Adrenal gland (tissue), 12 donors: ENCODE measurements around the gene FAT2. TPM values are rescaled to one million over a fixed set of nuclear protein-coding genes. Genes with fewer than 3 reads are reported as not detected.

Experiments
- DNase-seq, 7 donors: peaks; one replicate each; pipeline ENCODE4 v3.0.0-alpha.2; 2019 to 2020
- H3K27ac ChIP-seq, 5 donors: fragments of 200-600 bp; sonication (generic) in 4 of 5; 1 replicate in 3 of 5; 2 replicates in 2 of 5; pipeline versions ENCODE4 v1.5.1 to v1.8.0; 2016 to 2020; ENCODE audit warnings: mild to moderate bottlenecking in 1 of 5
- H3K27me3 ChIP-seq: fragments of 200-600 bp; 2 replicates; pipeline ENCODE4 v1.8.0; 2021
- H3K36me3 ChIP-seq, 2 donors: fragments of 200-600 bp; replicated peaks in 1 of 2; 1 replicate in 1 of 2; 2 replicates in 1 of 2; pipeline versions ENCODE4 v1.5.1 to v1.8.0; 2018 to 2022
- H3K4me1 ChIP-seq, 2 donors: fragments of 200-600 bp; replicated peaks in 1 of 2; 1 replicate in 1 of 2; 2 replicates in 1 of 2; pipeline versions ENCODE4 v1.5.1 to v1.8.0; 2018 to 2021
- H3K4me3 ChIP-seq, 4 donors: fragments of 200-600 bp; sonication (generic) in 3 of 4; one replicate each; pipeline ENCODE4 v1.5.1; 2016 to 2018
- H3K9me3 ChIP-seq, 3 donors: fragments of 200-600 bp; sonication (generic) in 1 of 3; replicated peaks in 1 of 3; 1 replicate in 2 of 3; 2 replicates in 1 of 3; pipeline versions ENCODE4 v1.5.1 to v1.8.0; 2016 to 2021
- POLR2A ChIP-seq, 2 donors: fragments of 450-650 bp; IDR thresholded peaks; one replicate each; pipeline ENCODE4 v1.6.1; 2017; ENCODE audit warnings: antibody characterized with exemption in 2 of 2, mild to moderate bottlenecking in 2 of 2, moderate library complexity in 1 of 2
- WGBS, 4 donors: extraction: QIAGEN DNeasy Blood & Tissue Kit in 2 of 4; methylation state at CpG; one replicate each; pipeline versions ENCODE4 v1.1.5 to v1.1.7; 2013 to 2017; 5-methylcytosine and 5-hydroxymethylcytosine counted together
- intact Hi-C, 2 donors: fragments of 100-400 bp; cut with DNase I; formaldehyde crosslinking; loops; one replicate each; pipeline versions ENCODE4 v1.14.1 to v1.15.0; 2022 to 2023
- polyA plus RNA-seq, 3 donors: library from polyadenylated mRNA; stranded (reverse); fragments of 200-250 nt in 2 of 3; fragments of 350-450 nt in 1 of 3; fragmentation: Illumina TruSeq in 1 of 3; extraction: RNeasy Lipid Tissue Mini Kit (QIAGEN cat#74804) in 1 of 3; gene quantifications; one replicate each; pipeline ENCODE4 v1.2.3, GENCODE V29; 2013 to 2014
- total RNA-seq, 9 donors: library from RNA; depleted of rRNA in 4 of 9; stranded (reverse); fragments of >200 nt in 4 of 9; fragments of 120-200 nt in 1 of 9; fragmentation: NEBNext Ultra II Directional in 1 of 9; extraction: Animal tissue kit (Norgen Biotek cat#: 25700) in 1 of 9; gene quantifications; one replicate each; pipeline versions ENCODE4 v1.1.0 to v1.2.4, GENCODE V29; 2013 to 2023
- TF ChIP-seq, protein P1 (sequence below), 6 experiments: fragments of 450-650 bp in 4 of 6; fragments of 200-600 bp in 2 of 6; sonication (generic) in 1 of 6; IDR thresholded peaks; 1 replicate in 5 of 6; 2 replicates in 1 of 6; pipeline versions ENCODE4 v1.5.1 to v1.8.0; 2016 to 2021; ENCODE audit warnings: antibody characterized with exemption in 6 of 6, mild to moderate bottlenecking in 2 of 6, moderate library complexity in 1 of 6
- donor health status: healthy with polysubstance abuse.
- donor health status: Bipolar disorder and iron deficiency.
- donor health status: DM: yes; HTN: yes; CAD: no.
- donor health status: DM: no; HTN: no; CAD: no.
- donor health status: DM: no; HTN: no; CAD: no.
- donor health status: DM: yes; HTN: yes; CAD: no.

The FAT2 gene
- total and polyA plus RNA-seq, 12 donors: under 0.01 to 0.08 (median 0.03) TPM; not detected in 7

DNA sequence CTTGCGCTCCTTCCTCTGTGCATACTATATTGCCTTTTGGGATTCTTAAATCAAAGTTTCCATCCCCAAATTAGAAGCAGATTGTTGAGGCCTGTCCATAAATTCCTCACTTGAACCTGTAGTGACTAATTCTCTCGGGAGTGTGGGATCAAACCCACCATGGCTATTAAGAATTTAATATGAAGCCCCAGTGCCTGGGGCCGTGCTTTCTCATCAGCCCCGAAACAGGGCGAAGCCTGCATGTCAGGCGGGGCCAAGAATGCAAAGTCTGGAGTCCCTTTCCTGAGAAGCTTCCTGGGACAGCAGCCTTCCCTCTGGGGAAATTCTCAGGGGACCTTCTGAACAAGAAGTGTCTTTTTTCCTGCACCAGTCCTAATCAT is 29.3 kb upstream of the FAT2 start:
- Histone ChIP-seq H3K4me1 (no peaks in the 10 kb centered on the region), H3K36me3 (no peaks in the 10 kb centered on the region), H3K27me3 (peaks cover 5% of the 10 kb centered on the region), H3K27ac (no peak overlapping the region), H3K4me3 (no peak overlapping the region), H3K9me3 (no peaks in the 10 kb centered on the region)
- no peak for DNase-seq
- intact Hi-C loops: loop anchor here in 1 of 2 donors (10.0 kb wide), 1 partner anchor 96 kb away; no protein-coding TSS in a partner anchor
- 77 to 90% (median 89%) methylated on average over 3 to 6 of the region's 6 CpGs for WGBS, 4 donors
- TF ChIP-seq, protein P1, sequence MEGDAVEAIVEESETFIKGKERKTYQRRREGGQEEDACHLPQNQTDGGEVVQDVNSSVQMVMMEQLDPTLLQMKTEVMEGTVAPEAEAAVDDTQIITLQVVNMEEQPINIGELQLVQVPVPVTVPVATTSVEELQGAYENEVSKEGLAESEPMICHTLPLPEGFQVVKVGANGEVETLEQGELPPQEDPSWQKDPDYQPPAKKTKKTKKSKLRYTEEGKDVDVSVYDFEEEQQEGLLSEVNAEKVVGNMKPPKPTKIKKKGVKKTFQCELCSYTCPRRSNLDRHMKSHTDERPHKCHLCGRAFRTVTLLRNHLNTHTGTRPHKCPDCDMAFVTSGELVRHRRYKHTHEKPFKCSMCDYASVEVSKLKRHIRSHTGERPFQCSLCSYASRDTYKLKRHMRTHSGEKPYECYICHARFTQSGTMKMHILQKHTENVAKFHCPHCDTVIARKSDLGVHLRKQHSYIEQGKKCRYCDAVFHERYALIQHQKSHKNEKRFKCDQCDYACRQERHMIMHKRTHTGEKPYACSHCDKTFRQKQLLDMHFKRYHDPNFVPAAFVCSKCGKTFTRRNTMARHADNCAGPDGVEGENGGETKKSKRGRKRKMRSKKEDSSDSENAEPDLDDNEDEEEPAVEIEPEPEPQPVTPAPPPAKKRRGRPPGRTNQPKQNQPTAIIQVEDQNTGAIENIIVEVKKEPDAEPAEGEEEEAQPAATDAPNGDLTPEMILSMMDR (IDR thresholded peaks at IDR 0.05): no peak
- TF ChIP-seq POLR2A (IDR thresholded peaks at IDR 0.05): no peak

DNA sequence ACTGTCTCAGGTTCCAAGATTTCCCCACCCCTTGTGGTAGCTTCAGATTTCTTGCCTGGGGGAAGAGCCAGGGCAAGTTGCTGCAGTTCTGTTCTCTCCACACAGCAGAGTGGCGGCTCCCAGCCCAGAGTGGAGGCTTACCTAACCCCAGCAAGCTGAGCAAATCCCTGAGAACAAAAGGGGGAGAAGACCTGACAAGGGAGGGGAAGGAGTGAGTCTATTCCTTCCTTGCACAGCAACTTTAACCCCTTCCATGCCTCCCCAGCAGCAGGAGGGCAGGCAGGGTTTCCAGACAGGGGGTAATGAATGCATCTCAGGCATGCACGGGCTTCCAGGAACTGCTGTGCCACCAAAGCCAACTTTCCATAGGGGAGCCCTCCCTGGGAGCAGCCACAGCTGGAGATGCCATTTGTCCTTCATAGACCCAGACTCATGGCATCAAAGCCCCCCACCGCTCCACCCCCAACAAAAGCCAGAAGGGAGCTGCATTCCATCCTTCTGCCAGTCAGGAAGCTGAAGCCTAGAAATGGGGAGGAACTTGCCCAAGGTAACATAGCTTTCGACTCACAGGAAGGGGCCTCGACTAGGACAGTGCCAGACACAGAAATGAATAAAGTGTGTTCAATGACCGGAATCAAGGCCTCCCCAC is 28.8 kb upstream of the FAT2 start:
- 49 to 66% (median 62%) methylated on average over 4 to 6 of the region's 6 CpGs for WGBS, 4 donors
- intact Hi-C loops: loop anchor here in 1 of 2 donors (10.0 kb wide), 1 partner anchor 95 kb away; no protein-coding TSS in a partner anchor
- DNase-seq: no peak
- H3K9me3 ChIP-seq: no peaks in the 10 kb centered on the region
- TF ChIP-seq, protein P1 (IDR thresholded peaks at IDR 0.05): no peak
- no peak for TF ChIP-seq POLR2A (IDR thresholded peaks at IDR 0.05)
- no peaks in the 10 kb centered on the region for H3K36me3 ChIP-seq
- no peak overlapping the region for H3K4me3 ChIP-seq
- no peak overlapping the region for H3K27ac ChIP-seq
- peaks cover 5% of the 10 kb centered on the region for H3K27me3 ChIP-seq
- H3K4me1 ChIP-seq: no peaks in the 10 kb centered on the region

DNA sequence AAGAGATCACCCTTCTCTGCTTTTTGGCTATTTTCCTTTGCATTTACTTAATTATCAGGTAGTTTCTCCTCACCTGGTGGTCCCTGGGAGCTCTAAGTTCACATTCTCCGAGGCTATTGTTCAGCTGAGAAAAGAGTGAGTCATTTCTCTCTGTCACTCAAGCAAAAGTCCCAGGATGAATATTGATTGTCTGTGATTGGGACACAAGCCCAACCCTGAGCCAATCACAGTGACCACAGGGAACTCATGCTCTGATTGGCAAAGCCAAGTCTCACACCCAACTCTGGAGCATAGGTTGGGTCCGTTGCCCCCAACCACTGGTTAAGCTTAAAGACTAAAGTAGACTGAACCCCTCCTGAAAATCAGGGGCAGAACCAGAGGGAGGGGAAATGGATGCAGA is 27.8 kb upstream of the FAT2 start:
- no peak overlapping the region for H3K4me3 ChIP-seq
- no peaks in the 10 kb centered on the region for H3K4me1 ChIP-seq
- no peaks in the 10 kb centered on the region for H3K36me3 ChIP-seq
- intact Hi-C loops: no loop called here
- no peaks in the 10 kb centered on the region for H3K9me3 ChIP-seq
- 32 to 48% (median 39%) methylated on average over 2 of the region's 2 CpGs for WGBS, 4 donors
- peaks cover 5% of the 10 kb centered on the region for H3K27me3 ChIP-seq
- no peak for TF ChIP-seq POLR2A (IDR thresholded peaks at IDR 0.05)
- TF ChIP-seq, protein P1 (IDR thresholded peaks at IDR 0.05): no peak
- no peak overlapping the region for H3K27ac ChIP-seq
- DNase-seq: no peak

DNA sequence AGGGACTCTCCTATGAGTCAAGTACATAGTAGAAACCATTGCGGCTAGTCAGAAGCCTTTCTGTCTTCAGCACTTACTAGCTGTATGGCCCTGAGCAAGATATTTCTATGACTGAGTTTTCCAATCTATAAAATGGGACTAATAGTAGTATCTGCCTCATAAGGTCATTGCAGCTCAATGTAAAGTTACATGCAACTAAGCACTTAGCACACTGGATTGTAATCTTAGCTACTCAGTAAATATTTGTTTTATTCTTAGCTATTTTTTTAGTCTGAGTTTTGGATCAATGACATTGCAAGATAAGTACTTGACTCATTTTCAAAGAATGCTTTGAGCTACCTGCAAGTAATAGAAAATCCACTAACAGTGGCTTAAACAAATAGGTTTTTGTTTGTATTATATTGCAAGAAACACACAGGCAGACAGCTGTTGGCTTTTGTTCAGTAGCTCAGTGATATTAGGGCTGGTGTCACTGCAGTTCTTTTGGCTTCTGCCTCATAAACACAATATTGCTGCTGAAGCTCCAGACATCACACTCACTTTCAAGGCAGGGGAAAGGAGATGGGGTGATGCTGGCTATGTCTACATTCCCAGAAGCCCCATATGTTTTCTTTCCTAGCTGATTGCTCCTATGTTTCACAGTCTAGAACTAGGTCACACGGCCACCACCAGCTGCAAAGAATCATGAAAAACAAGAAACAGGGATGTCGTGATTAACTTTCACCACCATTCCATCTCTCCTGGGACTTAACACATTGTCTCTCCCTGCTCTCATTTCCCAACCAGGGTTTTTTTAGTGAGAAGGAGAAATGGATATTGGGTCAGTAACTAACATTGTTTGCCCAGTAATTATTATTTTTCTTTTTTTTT is 26.9 kb upstream of the FAT2 start:
- intact Hi-C loops: no loop called here
- Histone ChIP-seq H3K9me3 (no peaks in the 10 kb centered on the region), H3K27me3 (peaks cover 5% of the 10 kb centered on the region), H3K4me1 (no peaks in the 10 kb centered on the region), H3K36me3 (no peaks in the 10 kb centered on the region), H3K27ac (no peak overlapping the region), H3K4me3 (no peak overlapping the region)
- WGBS, 4 donors: 71 to 82% (median 79%) methylated on average over 3 of the region's 3 CpGs
- TF ChIP-seq, protein P1 (IDR thresholded peaks at IDR 0.05): no peak
- no peak for TF ChIP-seq POLR2A (IDR thresholded peaks at IDR 0.05)
- DNase-seq: no peak
